Gastrocnemius medialis (tissue), 4 donors: ENCODE data around the gene HK2. TPM values are rescaled to one million over a fixed set of nuclear protein-coding genes. Genes with fewer than 3 reads are reported as not detected.

Source experiments
- ATAC-seq, 2 donors: fragments of 150-250 bp; one replicate each; pipeline ENCODE4 v1.9.1; 2016
- DNase-seq, 2 donors: peaks; one replicate each; pipeline ENCODE4 v3.0.0-alpha.2; 2019
- H3K27ac ChIP-seq, 4 donors: fragments of 200-600 bp; sonication (generic); 1 replicate in 1 of 4; 2 replicates in 3 of 4; pipeline ENCODE4 v1.5.1; 2016 to 2018; ENCODE audit warnings: mild to moderate bottlenecking in 2 of 4, moderate library complexity in 1 of 4
- H3K27me3 ChIP-seq, 3 donors: fragments of 200-600 bp; sonication (generic) in 2 of 3; 1 replicate in 1 of 3; 2 replicates in 2 of 3; pipeline versions ENCODE4 v1.5.1 to v1.6.0; 2016 to 2019; ENCODE audit warnings: mild to moderate bottlenecking in 1 of 3, moderate library complexity in 1 of 3
- H3K36me3 ChIP-seq, 2 donors: fragments of 200-600 bp; sonication (generic) in 1 of 2; one replicate each; pipeline ENCODE4 v1.5.1; 2017 to 2018
- H3K4me1 ChIP-seq, 2 donors: fragments of 200-600 bp; sonication (generic) in 1 of 2; one replicate each; pipeline ENCODE4 v1.5.1; 2016 to 2017; ENCODE audit warnings: mild to moderate bottlenecking in 2 of 2
- H3K4me3 ChIP-seq, 4 donors: fragments of 200-600 bp; sonication (generic) in 3 of 4; 1 replicate in 1 of 4; 2 replicates in 3 of 4; pipeline ENCODE4 v1.5.1; 2016 to 2019; ENCODE audit warnings: mild to moderate bottlenecking in 2 of 4
- H3K9me3 ChIP-seq, 3 donors: fragments of 200-600 bp; sonication (generic) in 2 of 3; 1 replicate in 1 of 3; 2 replicates in 2 of 3; pipeline ENCODE4 v1.5.1; 2016 to 2019
- POLR2A ChIP-seq, 2 donors: fragments of 450-650 bp; IDR thresholded peaks; one replicate each; pipeline ENCODE4 v1.6.1; 2017; ENCODE audit warnings: antibody characterized with exemption in 2 of 2, mild to moderate bottlenecking in 2 of 2, moderate library complexity in 2 of 2
- in situ Hi-C, 4 donors: fragments of 200-750 bp; cut with MboI; loops; one replicate each; pipeline versions ENCODE4 v1.15.0 to v1.8.0; 2017; ENCODE audit warnings: low sequenced_read_pairs in 4 of 4
- intact Hi-C: fragments of 100-400 bp; cut with DNase I; formaldehyde crosslinking; loops from one replicate; pipeline ENCODE4 v1.15.1; 2023; ENCODE audit warnings: low total_unique reads
- total RNA-seq, 4 donors: library from RNA; depleted of rRNA; stranded (reverse); fragments of >200 nt; gene quantifications; one replicate each; pipeline versions ENCODE4 v1.1.0 to v1.2.3, GENCODE V29; 2016
- TF ChIP-seq, protein P1 (sequence below), 5 experiments: fragments of 450-650 bp in 3 of 5; fragments of 200-600 bp in 2 of 5; sonication (generic) in 2 of 5; IDR thresholded peaks in 4 of 5; conservative IDR thresholded peaks in 1 of 5; 1 replicate in 4 of 5; 2 replicates in 1 of 5; pipeline ENCODE4 v1.5.1; 2016 to 2019; ENCODE audit warnings: antibody characterized with exemption in 5 of 5, mild to moderate bottlenecking in 3 of 5, moderate library complexity in 3 of 5

HK2 gene
- total RNA-seq, 4 donors from 2014 or later: 18.1 to 57.6 (median 42.1) TPM

DNA sequence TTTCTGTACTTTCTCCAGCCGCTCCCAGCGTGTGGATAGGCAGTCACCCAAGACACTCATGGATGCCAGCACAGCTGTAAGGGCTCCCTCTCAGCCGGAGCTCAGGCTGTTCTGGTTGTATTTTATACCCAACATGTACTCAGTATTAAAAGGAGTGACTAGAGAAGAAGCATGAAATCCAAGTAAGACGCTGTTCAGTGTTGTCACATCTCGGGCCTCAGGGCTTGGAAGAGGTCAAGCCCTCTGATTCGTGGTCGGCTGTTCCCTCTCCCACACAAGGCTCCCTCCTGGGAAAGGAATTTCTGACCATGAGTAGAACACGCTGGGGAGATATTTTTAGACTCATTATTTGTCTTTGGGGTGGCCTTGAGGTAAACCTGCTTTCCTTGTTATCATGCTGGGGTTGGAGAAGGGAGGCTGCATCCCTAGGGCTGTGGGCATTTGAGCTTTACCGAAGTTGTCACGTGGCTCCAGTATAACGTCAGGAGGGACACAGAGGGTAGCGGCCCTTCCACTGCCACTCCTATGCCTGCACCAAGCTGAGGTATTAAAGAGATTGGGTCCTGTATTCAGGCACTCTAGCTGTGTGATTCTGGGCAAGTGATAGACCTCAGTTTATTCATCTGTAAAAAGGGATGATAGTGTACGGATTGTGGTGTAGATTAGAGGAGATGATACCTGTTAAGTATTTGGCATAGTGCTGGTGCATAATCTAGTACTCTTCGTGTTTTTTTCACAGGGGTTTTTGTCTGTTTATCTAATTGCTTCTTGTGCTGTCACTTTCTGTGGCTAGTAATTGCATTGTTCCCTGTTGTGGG, 34.1 kb downstream of the HK2 start:
- Histone ChIP-seq H3K4me1 (peaks cover 25 to 78% of the 10 kb centered on the region in 2 donors), H3K4me3 (peak overlapping the region in 1 of 4 donors; percentile 5), H3K9me3 (no peaks in the 10 kb centered on the region), H3K27ac (peak overlapping the region; percentile 75 to 92 (median 84)), H3K36me3 (no peaks in the 10 kb centered on the region), H3K27me3 (no peaks in the 10 kb centered on the region)
- peak; percentile 42 to 64 for DNase-seq
- peak; percentile 46 to 59 for ATAC-seq
- intact Hi-C loops: no loop called here
- TF ChIP-seq POLR2A (IDR thresholded peaks at IDR 0.05): peak in 1 of 2 donors; percentile 1
- TF ChIP-seq, protein P1, sequence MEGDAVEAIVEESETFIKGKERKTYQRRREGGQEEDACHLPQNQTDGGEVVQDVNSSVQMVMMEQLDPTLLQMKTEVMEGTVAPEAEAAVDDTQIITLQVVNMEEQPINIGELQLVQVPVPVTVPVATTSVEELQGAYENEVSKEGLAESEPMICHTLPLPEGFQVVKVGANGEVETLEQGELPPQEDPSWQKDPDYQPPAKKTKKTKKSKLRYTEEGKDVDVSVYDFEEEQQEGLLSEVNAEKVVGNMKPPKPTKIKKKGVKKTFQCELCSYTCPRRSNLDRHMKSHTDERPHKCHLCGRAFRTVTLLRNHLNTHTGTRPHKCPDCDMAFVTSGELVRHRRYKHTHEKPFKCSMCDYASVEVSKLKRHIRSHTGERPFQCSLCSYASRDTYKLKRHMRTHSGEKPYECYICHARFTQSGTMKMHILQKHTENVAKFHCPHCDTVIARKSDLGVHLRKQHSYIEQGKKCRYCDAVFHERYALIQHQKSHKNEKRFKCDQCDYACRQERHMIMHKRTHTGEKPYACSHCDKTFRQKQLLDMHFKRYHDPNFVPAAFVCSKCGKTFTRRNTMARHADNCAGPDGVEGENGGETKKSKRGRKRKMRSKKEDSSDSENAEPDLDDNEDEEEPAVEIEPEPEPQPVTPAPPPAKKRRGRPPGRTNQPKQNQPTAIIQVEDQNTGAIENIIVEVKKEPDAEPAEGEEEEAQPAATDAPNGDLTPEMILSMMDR (IDR thresholded peaks at IDR 0.05 in 4 of 5, conservative IDR thresholded peaks at IDR 0.05 in 1 of 5): no peak
- in situ Hi-C loops: no loop called here

DNA sequence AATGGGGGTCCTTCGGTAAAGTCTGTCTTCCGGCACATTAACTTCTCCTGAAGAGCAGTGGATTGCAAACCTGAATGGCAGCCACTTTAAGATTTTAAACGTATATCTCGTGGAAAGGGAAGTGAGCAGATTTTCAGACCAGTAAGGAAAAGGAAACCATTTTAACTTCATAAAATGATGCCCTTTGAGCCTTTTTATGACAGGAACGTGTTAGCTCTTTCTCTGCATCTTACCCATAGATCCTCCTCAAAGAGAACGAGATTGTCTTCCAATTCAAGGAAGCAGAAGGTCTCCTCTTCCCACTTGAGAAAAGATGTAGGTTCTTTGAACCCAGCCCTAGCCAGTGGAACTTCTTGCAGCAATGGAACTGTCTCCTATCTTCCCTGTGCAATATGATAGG, 35.6 kb downstream of the HK2 start:
- in situ Hi-C loops (no loop called here), intact Hi-C loops (no loop called here)
- H3K4me1 ChIP-seq: peaks cover 11 to 67% of the 10 kb centered on the region in 2 donors

DNA sequence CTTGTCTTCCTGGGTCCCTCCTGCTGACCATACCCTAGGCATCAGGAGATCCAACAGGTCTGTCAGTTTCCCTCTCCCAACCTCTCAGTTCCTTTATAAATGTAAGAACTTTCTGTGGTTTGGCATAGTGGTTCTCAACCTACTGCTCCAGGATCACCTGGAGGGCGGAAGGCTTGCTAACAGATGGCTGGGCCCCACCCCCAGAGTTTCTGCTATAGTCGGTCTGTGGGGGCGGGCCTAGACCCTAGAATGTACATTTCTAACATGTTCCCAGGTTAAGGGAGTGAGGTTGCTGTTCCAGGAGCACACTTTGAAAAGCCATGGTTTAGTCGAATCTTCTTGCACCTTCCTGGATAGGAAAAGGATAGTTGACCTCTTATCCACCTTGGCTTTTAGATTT, 37.0 kb downstream of the HK2 start:
- intact Hi-C loops (no loop called here), in situ Hi-C loops (loop anchor here in 2 of 4 donors (5.0 to 10.0 kb wide), 2 partner anchors 156 to 159 kb away; no protein-coding TSS in a partner anchor)
- TF ChIP-seq, protein P1 (IDR thresholded peaks at IDR 0.05 in 4 of 5, conservative IDR thresholded peaks at IDR 0.05 in 1 of 5): no peak
- TF ChIP-seq POLR2A (IDR thresholded peaks at IDR 0.05): no peak
- DNase-seq (no peak), ATAC-seq (no peak)
- H3K4me3 ChIP-seq: no peak overlapping the region
- H3K9me3 ChIP-seq: no peaks in the 10 kb centered on the region
- H3K27ac ChIP-seq: peak overlapping the region in 2 of 4 donors; percentile 22 to 26
- H3K36me3 ChIP-seq: peaks cover 0 to 6% of the 10 kb centered on the region in 2 donors
- H3K27me3 ChIP-seq: no peaks in the 10 kb centered on the region
- peaks cover 11 to 65% of the 10 kb centered on the region in 2 donors for H3K4me1 ChIP-seq

More for the DNA sequence above, 35.6 kb downstream of the HK2 start:
- Histone ChIP-seq H3K27ac (no peak overlapping the region), H3K27me3 (no peaks in the 10 kb centered on the region), H3K9me3 (no peaks in the 10 kb centered on the region), H3K36me3 (peaks cover 0 to 6% of the 10 kb centered on the region in 2 donors), H3K4me3 (no peak overlapping the region)
- TF ChIP-seq, protein P1 (IDR thresholded peaks at IDR 0.05 in 4 of 5, conservative IDR thresholded peaks at IDR 0.05 in 1 of 5): no peak
- TF ChIP-seq POLR2A (IDR thresholded peaks at IDR 0.05): no peak
- ATAC-seq: no peak
- DNase-seq: no peak

DNA sequence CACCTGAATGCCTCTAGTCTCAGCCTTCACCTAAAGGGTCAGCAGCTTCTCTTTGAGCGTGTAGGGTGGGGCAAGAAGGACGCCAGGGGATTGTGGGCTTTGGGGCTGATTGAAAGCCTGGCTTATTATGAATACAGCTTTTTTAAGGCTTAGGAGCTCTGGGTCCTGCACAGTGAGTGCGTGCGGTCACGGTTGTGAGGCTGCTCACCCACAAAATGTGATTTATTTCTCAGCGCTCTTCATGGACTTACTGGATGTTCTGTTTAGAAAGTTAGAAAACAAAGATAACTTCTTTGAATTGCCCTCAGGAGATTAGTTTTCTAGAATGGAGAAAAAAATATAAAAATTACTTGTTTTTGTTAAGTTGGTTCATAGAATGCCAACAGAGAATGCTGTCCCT, 37.5 kb downstream of the HK2 start:
- Histone ChIP-seq H3K9me3 (no peaks in the 10 kb centered on the region), H3K36me3 (peaks cover 0 to 6% of the 10 kb centered on the region in 2 donors), H3K27me3 (no peaks in the 10 kb centered on the region), H3K4me3 (no peak overlapping the region), H3K4me1 (peaks cover 11 to 67% of the 10 kb centered on the region in 2 donors), H3K27ac (peak overlapping the region in 2 of 4 donors; percentile 22 to 26)
- intact Hi-C loops: no loop called here
- DNase-seq: no peak
- in situ Hi-C loops: loop anchor here in 2 of 4 donors (5.0 to 10.0 kb wide), 2 partner anchors 157 to 159 kb away; no protein-coding TSS in a partner anchor
- ATAC-seq: no peak
- TF ChIP-seq, protein P1 (IDR thresholded peaks at IDR 0.05 in 4 of 5, conservative IDR thresholded peaks at IDR 0.05 in 1 of 5): no peak
- TF ChIP-seq POLR2A (IDR thresholded peaks at IDR 0.05): no peak
